Right lobe of liver (tissue), 6 donors: ENCODE measurements around the gene STAP2. TPM values are rescaled to one million over a fixed set of nuclear protein-coding genes. Genes with fewer than 3 reads are reported as not detected.

Source experiments
- ATAC-seq, 4 donors: fragments of 200-7000 bp; cut with Tn5 transposase; one replicate each; pipeline ENCODE4 v1.9.1; 2020; ENCODE audit warnings: mild to moderate bottlenecking in 4 of 4, moderate library complexity in 4 of 4
- DNase-seq, 3 donors: peaks; one replicate each; pipeline ENCODE4 v3.0.0-alpha.2; 2020
- H3K27ac ChIP-seq, 3 donors: fragments of 200-600 bp; one replicate each; pipeline ENCODE4 v1.8.0; 2022
- H3K27me3 ChIP-seq, 2 donors: fragments of 200-600 bp; one replicate each; pipeline ENCODE4 v1.8.0; 2022
- H3K36me3 ChIP-seq, 4 donors: fragments of 200-600 bp; sonication (generic) in 1 of 4; one replicate each; pipeline versions ENCODE4 v1.5.1 to v1.8.0; 2017 to 2022; ENCODE audit warnings: control low read depth in 1 of 4
- H3K4me1 ChIP-seq, 4 donors: fragments of 200-600 bp; sonication (generic) in 1 of 4; one replicate each; pipeline versions ENCODE4 v1.5.1 to v1.8.0; 2017 to 2022; ENCODE audit warnings: control low read depth in 1 of 4
- H3K4me3 ChIP-seq, 3 donors: fragments of 200-600 bp; one replicate each; pipeline ENCODE4 v1.8.0; 2022
- H3K9me3 ChIP-seq, 4 donors: fragments of 200-600 bp; sonication (generic) in 1 of 4; one replicate each; pipeline versions ENCODE4 v1.5.1 to v1.8.0; 2017 to 2022; ENCODE audit warnings: control low read depth in 1 of 4
- CTCF ChIP-seq, 4 donors: fragments of 200-600 bp in 3 of 4; fragments of 450-650 bp in 1 of 4; IDR thresholded peaks; one replicate each; pipeline versions ENCODE4 v1.5.1 to v1.8.0; 2016 to 2022; ENCODE audit warnings: antibody characterized with exemption in 4 of 4, mild to moderate bottlenecking in 2 of 4
- POLR2A ChIP-seq: fragments of 450-650 bp; IDR thresholded peaks from one replicate; pipeline ENCODE4 v1.6.1; 2017; ENCODE audit warnings: antibody characterized with exemption, mild to moderate bottlenecking
- WGBS: methylation state at CpG from one replicate; pipeline ENCODE4 v1.1.6; 2018; ENCODE audit warnings: low coverage, low lambda C conversion rate; ENCODE audit not compliant: insufficient coverage; ENCODE audit errors: missing lambda C conversion rate; 5-methylcytosine and 5-hydroxymethylcytosine counted together
- intact Hi-C, 2 donors: fragments of 100-400 bp; cut with DNase I; formaldehyde crosslinking; loops; one replicate each; pipeline versions ENCODE4 v1.11.2 to v1.14.1; 2022
- total RNA-seq, 6 experiments: library from RNA; depleted of rRNA in 2 of 6; stranded (reverse); fragments of >200 nt in 2 of 6; fragmentation: NEBNext Ultra II Directional in 3 of 6; extraction: Animal tissue kit (Norgen Biotek cat#: 25700) in 3 of 6; gene quantifications; one replicate each; pipeline versions ENCODE4 v1.1.0 to v1.2.4, GENCODE V29; 2016 to 2023
- donor health status: DM: no; HTN: yes; CAD: no.
- donor health status: DM: no; HTN: no; CAD: no.
- donor health status: DM: no; HTN: no; CAD: no.
- donor health status: DM: no; HTN: yes; CAD: no.
- donor health status: DM: no; HTN: yes; CAD: no.

STAP2 gene
- total RNA-seq, 6 experiments from 2014 or later = 21.4 to 51.5 (median 43.0) TPM

DNA sequence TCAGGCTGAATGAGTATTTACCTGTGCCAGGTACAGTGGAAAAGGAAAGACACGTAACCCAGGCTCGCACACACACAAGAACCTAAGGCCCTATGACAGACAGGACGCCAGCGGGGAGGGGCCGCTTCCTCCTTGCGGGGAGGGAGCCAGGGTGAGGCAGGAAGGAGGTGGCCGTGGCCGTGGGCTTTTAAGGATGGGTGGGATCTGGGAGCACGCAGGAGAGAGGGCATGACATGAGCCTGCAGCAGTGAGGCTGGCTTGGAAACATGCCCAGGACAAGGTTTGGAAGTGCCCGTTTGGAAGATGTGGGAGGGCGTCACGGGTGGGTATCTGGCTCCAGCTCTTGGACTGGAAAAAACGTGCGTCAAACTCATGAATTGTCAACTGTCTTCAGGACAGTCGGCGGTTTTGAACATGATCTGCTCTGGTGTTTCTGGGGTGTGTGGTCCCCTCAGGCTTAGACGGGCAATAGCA is 41.7 kb upstream of the STAP2 start:
- Histone ChIP-seq H3K4me1 (peaks cover under 1 to 28% (median 15%) of the 10 kb centered on the region in 4 donors), H3K36me3 (peaks cover 0 to 10% (median 3%) of the 10 kb centered on the region in 4 donors), H3K9me3 (no peaks in the 10 kb centered on the region), H3K4me3 (no peak overlapping the region), H3K27ac (peak overlapping the region in 2 of 3 donors; percentile 21 to 74), H3K27me3 (no peaks in the 10 kb centered on the region)
- peak in 1 of 3 donors; percentile 56 for DNase-seq
- ATAC-seq = peak; percentile 11 to 45 (median 44)
- 31% methylated on average over 14 of the region's 17 CpGs for WGBS
- intact Hi-C loops = no loop called here
- TF ChIP-seq CTCF (IDR thresholded peaks at IDR 0.05) (no peak), POLR2A (no peak)

- ATAC-seq = peak; percentile 71 to 90 (median 85)
- no peaks in the 10 kb centered on the region for H3K9me3 ChIP-seq
- intact Hi-C loops = no loop called here
- no peak overlapping the region for H3K4me3 ChIP-seq
- peaks cover 4 to 31% (median 18%) of the 10 kb centered on the region in 4 donors for H3K4me1 ChIP-seq
- WGBS = 15% methylated on average over 17 of the region's 20 CpGs
- H3K27ac ChIP-seq = peak overlapping the region in 2 of 3 donors; percentile 21 to 74
- DNase-seq = peak; percentile 87 to 90 (median 90)
- H3K36me3 ChIP-seq = peaks cover 0 to 10% (median 1%) of the 10 kb centered on the region in 4 donors
- H3K27me3 ChIP-seq = no peaks in the 10 kb centered on the region
- TF ChIP-seq CTCF (IDR thresholded peaks at IDR 0.05) = no peak
- no peak for TF ChIP-seq POLR2A
These were observed 41.0 kb upstream of the STAP2 start for GRCh38 chr19:4379383-4380253.

GRCh38 chr19:4378886-4379285 is 40.3 kb upstream of the STAP2 start:
- H3K9me3 ChIP-seq = no peaks in the 10 kb centered on the region
- H3K27ac ChIP-seq = peak overlapping the region in 1 of 3 donors; percentile 40
- no peak for ATAC-seq
- WGBS = 49% methylated on average over 9 of the region's 11 CpGs
- H3K36me3 ChIP-seq = peaks cover 0 to 5% (median 0%) of the 10 kb centered on the region in 4 donors
- no peaks in the 10 kb centered on the region for H3K27me3 ChIP-seq
- H3K4me1 ChIP-seq = peaks cover 4 to 38% (median 18%) of the 10 kb centered on the region in 4 donors
- TF ChIP-seq POLR2A (no peak), CTCF (IDR thresholded peaks at IDR 0.05) (no peak)
- no peak for DNase-seq
- intact Hi-C loops = no loop called here
- no peak overlapping the region for H3K4me3 ChIP-seq

- Histone ChIP-seq H3K27ac (peak overlapping the region in 1 of 3 donors; percentile 43), H3K36me3 (no peaks in the 10 kb centered on the region), H3K9me3 (no peaks in the 10 kb centered on the region), H3K27me3 (no peaks in the 10 kb centered on the region), H3K4me3 (no peak overlapping the region), H3K4me1 (peaks cover 4 to 47% (median 18%) of the 10 kb centered on the region in 4 donors)
- peak in 2 of 3 donors; percentile 54 to 66 for DNase-seq
- TF ChIP-seq CTCF (IDR thresholded peaks at IDR 0.05) = no peak
- intact Hi-C loops = no loop called here
- WGBS = 48% methylated on average over 5 of the region's 23 CpGs
- peak in 1 of 4 donors; percentile 33 for ATAC-seq
These were observed 38.6 kb upstream of the STAP2 start for GRCh38 chr19:4376991-4377781.
